WTC11 (cell line): ENCODE data around the gene STRADA. TPM values are rescaled to one million over a fixed set of nuclear protein-coding genes. Genes with fewer than 3 reads are reported as not detected.

Experiments used
- ATAC-seq: fragments of 200-7000 bp; cut with Tn5 transposase; 2 replicates; pipeline ENCODE4 v1.10.0; 2021; ENCODE audit warnings: mild to moderate bottlenecking, moderate library complexity
- CTCF ChIA-PET: fragments of 300-600 bp; sonication (Branson Sonifier 250); formaldehyde crosslinking; loops from one replicate; lab custom pipeline; 2021; ENCODE audit warnings: antibody characterized with exemption; lab: Charles Lee
- POLR2A ChIA-PET: fragments of 350-600 bp; sonication (Branson Sonifier 250); formaldehyde crosslinking; loops from one replicate; lab custom pipeline; 2021; ENCODE audit warnings: antibody characterized with exemption; lab: Charles Lee
- DNase-seq: peaks from one replicate; pipeline ENCODE4 v3.0.0; 2021; ENCODE audit warnings: low spot score
- H3K27ac Mint-ChIP-seq: 2 replicates; pipeline ENCODE4 v1.8.0; 2021; ENCODE audit warnings: mixed read lengths
- H3K27me3 Mint-ChIP-seq: 2 replicates; pipeline ENCODE4 v1.8.0; 2021; ENCODE audit warnings: low read depth, mild to moderate bottlenecking, moderate library complexity, mixed read lengths
- H3K36me3 Mint-ChIP-seq: 2 replicates; pipeline ENCODE4 v1.8.0; 2021; ENCODE audit warnings: mixed read lengths
- H3K4me1 Mint-ChIP-seq: 2 replicates; pipeline ENCODE4 v1.8.0; 2022; ENCODE audit warnings: mixed read lengths
- H3K4me3 Mint-ChIP-seq: 2 replicates; pipeline ENCODE4 v1.8.0; 2021; ENCODE audit warnings: mild to moderate bottlenecking, moderate library complexity, mixed read lengths
- H3K9me3 Mint-ChIP-seq: 2 replicates; pipeline ENCODE4 v1.8.0; 2021; ENCODE audit warnings: mixed read lengths
- AR ChIP-seq: fragments of 250-450 bp; sonication (Bioruptor Pico); IDR thresholded peaks from 2 replicates; pipeline ENCODE4 v1.9.0; 2021; ENCODE audit warnings: mild to moderate bottlenecking
- ARID4B ChIP-seq: sonication (generic); formaldehyde crosslinking; IDR thresholded peaks from 2 replicates; pipeline ENCODE4 v1.8.0; 2023; ENCODE audit warnings: missing genetic modification reagents, mild to moderate bottlenecking, borderline replicate concordance
- ELF4 ChIP-seq: sonication (generic); formaldehyde crosslinking; IDR thresholded peaks from 2 replicates; pipeline ENCODE4 v1.8.1; 2022; ENCODE audit warnings: low read depth, mild to moderate bottlenecking, moderate library complexity, missing genetic modification reagents
- EMX1 ChIP-seq: fragments of 250-450 bp; sonication (Bioruptor Pico); IDR thresholded peaks from 2 replicates; pipeline ENCODE4 v1.8.0; 2021; ENCODE audit warnings: mild to moderate bottlenecking
- HMGA2 ChIP-seq: fragments of 250-450 bp; sonication (Bioruptor Pico); IDR thresholded peaks from 2 replicates; pipeline ENCODE4 v1.4.0; 2021; ENCODE audit warnings: mild to moderate bottlenecking, moderate library complexity
- NFE2L1 ChIP-seq: sonication (generic); formaldehyde crosslinking; IDR thresholded peaks from 2 replicates; pipeline ENCODE4 v1.8.1; 2023; ENCODE audit warnings: missing genetic modification reagents
- NFYB ChIP-seq: sonication (generic); formaldehyde crosslinking; conservative IDR thresholded peaks from 2 replicates; pipeline ENCODE4 v1.8.0; 2022; ENCODE audit warnings: low read depth, missing genetic modification reagents
- OVOL2 ChIP-seq: fragments of 250-450 bp; sonication (Bioruptor Pico); IDR thresholded peaks from 2 replicates; pipeline ENCODE4 v1.9.0; 2021; ENCODE audit warnings: mild to moderate bottlenecking, borderline replicate concordance
- SOX15 ChIP-seq: fragments of 250-450 bp; sonication (Bioruptor Pico); IDR thresholded peaks from 2 replicates; pipeline ENCODE4 v1.9.0; 2021; ENCODE audit warnings: mild to moderate bottlenecking
- TCF7 ChIP-seq: sonication (generic); formaldehyde crosslinking; IDR thresholded peaks from 2 replicates; pipeline ENCODE4 v1.8.0; 2022; ENCODE audit warnings: mild to moderate bottlenecking, low read depth, missing genetic modification reagents, moderate library complexity
- TEAD1 ChIP-seq: sonication (generic); formaldehyde crosslinking; IDR thresholded peaks from 2 replicates; pipeline ENCODE4 v1.8.0; 2022; ENCODE audit warnings: mild to moderate bottlenecking, missing genetic modification reagents
- ZBTB21 ChIP-seq: sonication (generic); formaldehyde crosslinking; IDR thresholded peaks from 2 replicates; pipeline ENCODE4 v1.8.1; 2023; ENCODE audit warnings: mild to moderate bottlenecking, missing genetic modification reagents, borderline replicate concordance
- ZBTB43 ChIP-seq: sonication (generic); formaldehyde crosslinking; IDR thresholded peaks from 2 replicates; pipeline ENCODE4 v1.8.1; 2023; ENCODE audit warnings: mild to moderate bottlenecking, missing genetic modification reagents
- ZMAT4 ChIP-seq: fragments of 250-450 bp; sonication (Bioruptor Pico); IDR thresholded peaks from 2 replicates; pipeline ENCODE4 v1.9.0; 2021; ENCODE audit warnings: mild to moderate bottlenecking
- ZNF138 ChIP-seq: sonication (generic); formaldehyde crosslinking; conservative IDR thresholded peaks from 2 replicates; pipeline ENCODE4 v1.8.1; 2022; ENCODE audit warnings: mild to moderate bottlenecking, moderate library complexity, missing genetic modification reagents
- ZNF416 ChIP-seq: fragments of 250-450 bp; sonication (Bioruptor Pico); IDR thresholded peaks from 2 replicates; pipeline ENCODE4 v1.9.0; 2021; ENCODE audit warnings: mild to moderate bottlenecking, inconsistent platforms
- ZNF512 ChIP-seq: sonication (generic); formaldehyde crosslinking; IDR thresholded peaks from 2 replicates; pipeline ENCODE4 v1.8.1; 2022; ENCODE audit warnings: missing genetic modification reagents, borderline replicate concordance
- total RNA-seq: library from RNA; stranded (reverse); gene quantifications from 3 replicates; pipeline ENCODE4 v1.2.3, GENCODE V29; 2021

The STRADA gene
- total RNA-seq, 1 experiment from 2014 or later: 36.6 TPM

- ATAC-seq: no peak
- no peak for TF ChIP-seq AR (CRISPR knock-in tag)
- TF ChIP-seq HMGA2 (CRISPR knock-in tag): no peak
- TF ChIP-seq ZBTB21 (CRISPR knock-in tag): no peak
- no peak for TF ChIP-seq NFYB
- no peak for TF ChIP-seq ELF4 (CRISPR knock-in tag)
- TF ChIP-seq TCF7: no peak
- TF ChIP-seq ZMAT4 (CRISPR knock-in tag): no peak
- TF ChIP-seq, all 79 proteins: peak for 0
- ChIA-PET CTCF (no interaction called here), POLR2A (no interaction called here)
- no peak overlapping the region for H3K27ac Mint-ChIP-seq
- DNase-seq: no peak
- H3K27me3 Mint-ChIP-seq: no peaks in the 10 kb centered on the region
- H3K4me1 Mint-ChIP-seq: no peaks in the 10 kb centered on the region
- H3K9me3 Mint-ChIP-seq: no peaks in the 10 kb centered on the region
- H3K36me3 Mint-ChIP-seq: peaks cover 55% of the 10 kb centered on the region
- H3K4me3 Mint-ChIP-seq: no peak overlapping the region
Observed at GRCh38 chr17:63754046-63754445, 12.4 kb upstream of the STRADA start.

- DNase-seq (no peak), ATAC-seq (no peak)
- POLR2A ChIA-PET: interaction anchor here (1.0 kb wide), 1 partner anchor 9 kb away, joined by 3 read pairs; no protein-coding TSS in a partner anchor
- CTCF ChIA-PET: no interaction called here
- Mint-ChIP-seq H3K27me3 (no peaks in the 10 kb centered on the region), H3K27ac (no peak overlapping the region), H3K4me3 (no peak overlapping the region), H3K4me1 (no peaks in the 10 kb centered on the region), H3K9me3 (no peaks in the 10 kb centered on the region), H3K36me3 (peaks cover 54% of the 10 kb centered on the region)
- no peak for TF ChIP-seq TEAD1
- TF ChIP-seq EMX1 (CRISPR knock-in tag): no peak
- no peak for TF ChIP-seq NFE2L1 (CRISPR knock-in tag)
- TF ChIP-seq ZNF138: no peak
- TF ChIP-seq OVOL2 (CRISPR knock-in tag): no peak
- no peak for TF ChIP-seq ZBTB43 (CRISPR knock-in tag)
- TF ChIP-seq ZBTB21 (CRISPR knock-in tag): no peak
- TF ChIP-seq ARID4B (CRISPR knock-in tag): no peak
Observed at GRCh38 chr17:63753215-63753614, 11.6 kb upstream of the STRADA start.

- no peak overlapping the region for H3K27ac Mint-ChIP-seq
- no peak for DNase-seq
- no peak for ATAC-seq
- H3K4me1 Mint-ChIP-seq: no peaks in the 10 kb centered on the region
- peaks cover 51% of the 10 kb centered on the region for H3K36me3 Mint-ChIP-seq
- H3K4me3 Mint-ChIP-seq: no peak overlapping the region
- CTCF ChIA-PET: interaction anchor here (0.6 kb wide), 1 partner anchor 151 kb away, joined by 4 read pairs; no protein-coding TSS in a partner anchor
- no peaks in the 10 kb centered on the region for H3K9me3 Mint-ChIP-seq
- H3K27me3 Mint-ChIP-seq: no peaks in the 10 kb centered on the region
- POLR2A ChIA-PET: interaction anchor here (1.0 kb wide), 1 partner anchor 9 kb away, joined by 3 read pairs; no protein-coding TSS in a partner anchor
- TF ChIP-seq ZNF512 (CRISPR knock-in tag) (no peak), SOX15 (CRISPR knock-in tag) (no peak), ZNF416 (CRISPR knock-in tag) (no peak)
Observed at GRCh38 chr17:63752707-63753106, 11.1 kb upstream of the STRADA start.
